ENCODE measurements around the gene AK2. TPM values are rescaled to one million over a fixed set of nuclear protein-coding genes. Genes with fewer than 3 reads are reported as not detected.

The AK2 gene
- total and polyA plus RNA-seq, 4 donors, result 34.2 to 181 (median 115) TPM

GRCh38 chr1:33009561-33009960 is 27.1 kb downstream of the AK2 start:
- Histone ChIP-seq H3K27ac (ENCODE audit: low read depth in 1 of 2, low read length in 2 of 2) (peak overlapping the region; percentile 43 to 48), H3K9me3 (ENCODE audit: control insufficient read depth in 4 of 4, low read length in 3 of 4) (no peaks in the 10 kb centered on the region), H3K36me3 (ENCODE audit: control insufficient read depth in 4 of 4, insufficient read depth in 3 of 4, low read depth in 1 of 4, low read length in 3 of 4) (peaks cover 3 to 27% (median 19%) of the 10 kb centered on the region in 4 donors), H3K9ac (ENCODE audit: low read depth in 1 of 2, low read length in 2 of 2) (no peak overlapping the region), H3K4me3 (ENCODE audit: low read depth in 1 of 3, low read length in 3 of 3) (no peak overlapping the region), H3K27me3 (ENCODE audit: control insufficient read depth in 4 of 4, insufficient read depth in 4 of 4, low read length in 3 of 4) (no peaks in the 10 kb centered on the region), H3K4me1 (ENCODE audit: control insufficient read depth in 4 of 4, insufficient read depth in 4 of 4, low read length in 3 of 4) (peaks cover 16 to 63% (median 46%) of the 10 kb centered on the region in 4 donors)
- TF ChIP-seq NR2F2 (IDR thresholded peaks at IDR 0.05), result peak; percentile 59
- TF ChIP-seq FOXA1 (IDR thresholded peaks at IDR 0.05), result no peak
- DNase-seq (ENCODE audit: low spot score), result peak; percentile 57
- 75% methylated on average over 1 of the region's 1 CpG for WGBS

DNA sequence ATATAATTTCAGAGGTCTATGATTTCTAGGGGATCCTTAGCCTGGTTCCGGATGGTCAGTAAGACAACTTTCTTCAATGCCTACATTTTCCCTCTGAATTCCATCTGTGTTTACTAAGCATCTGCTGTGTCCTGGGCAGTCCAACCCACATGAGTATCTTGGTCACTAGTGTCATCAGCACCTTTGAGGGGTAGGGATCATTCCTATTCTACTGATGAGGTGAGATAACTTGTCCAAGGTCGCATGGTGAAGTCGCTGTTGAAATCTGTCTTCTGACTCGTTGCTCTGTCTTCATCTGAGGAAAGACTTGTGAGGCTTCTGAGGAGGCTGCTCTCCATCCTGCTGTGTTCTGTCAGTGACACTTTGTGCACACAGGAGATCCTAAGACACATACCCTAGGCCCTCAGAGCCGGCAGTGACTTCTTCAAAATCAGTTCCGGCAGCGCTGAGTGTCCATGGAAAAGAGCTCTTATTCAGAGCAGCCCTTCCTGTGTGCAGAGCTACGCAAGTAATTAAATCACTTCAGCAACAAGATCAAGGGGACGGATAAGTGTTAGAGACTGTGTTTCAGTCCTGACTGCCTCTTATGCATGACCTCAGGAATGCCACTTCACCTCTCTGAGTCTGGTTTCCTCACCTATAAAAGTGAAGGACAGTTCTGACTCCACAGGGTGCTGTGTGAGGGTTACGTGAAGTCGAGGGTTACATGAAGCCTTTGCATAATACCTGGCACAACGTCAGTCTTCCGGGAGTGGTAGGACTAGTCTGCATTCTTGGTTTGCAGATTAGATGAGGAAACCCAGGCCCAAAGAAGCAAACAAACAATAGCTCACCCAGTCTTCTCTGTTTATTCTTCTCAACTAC is 28.4 kb downstream of the AK2 start:
- Histone ChIP-seq H3K27ac (ENCODE audit: low read depth in 1 of 2, low read length in 2 of 2) (peak overlapping the region in 1 of 2 donors; percentile 48), H3K27me3 (ENCODE audit: control insufficient read depth in 4 of 4, insufficient read depth in 4 of 4, low read length in 3 of 4) (no peaks in the 10 kb centered on the region), H3K9me3 (ENCODE audit: control insufficient read depth in 4 of 4, low read length in 3 of 4) (no peaks in the 10 kb centered on the region), H3K9ac (ENCODE audit: low read depth in 1 of 2, low read length in 2 of 2) (no peak overlapping the region), H3K4me1 (ENCODE audit: control insufficient read depth in 4 of 4, insufficient read depth in 4 of 4, low read length in 3 of 4) (peaks cover 14 to 54% (median 38%) of the 10 kb centered on the region in 4 donors), H3K36me3 (ENCODE audit: control insufficient read depth in 4 of 4, insufficient read depth in 3 of 4, low read depth in 1 of 4, low read length in 3 of 4) (peaks cover 3 to 21% (median 14%) of the 10 kb centered on the region in 4 donors), H3K4me3 (ENCODE audit: low read depth in 1 of 3, low read length in 3 of 3) (no peak overlapping the region)
- no peak for DNase-seq (ENCODE audit: low spot score)
- peak; percentile 70 to 77 for TF ChIP-seq RXRA (IDR thresholded peaks at IDR 0.05)
- TF ChIP-seq YY1 (IDR thresholded peaks at IDR 0.05), result peak; percentile 21
- peak; percentile 53 to 58 for TF ChIP-seq HNF4A (conservative IDR thresholded peaks at IDR 0.05)
- TF ChIP-seq RAD21 (IDR thresholded peaks at IDR 0.05), result peak; percentile 14 to 28
- no peak for TF ChIP-seq TAF1 (conservative IDR thresholded peaks at IDR 0.05)
- no peak for TF ChIP-seq FOXA2 (IDR thresholded peaks at IDR 0.05)
- TF ChIP-seq MAX (IDR thresholded peaks at IDR 0.05), result peak; percentile 51
- 73% methylated on average over 13 of the region's 13 CpGs for WGBS

DNA sequence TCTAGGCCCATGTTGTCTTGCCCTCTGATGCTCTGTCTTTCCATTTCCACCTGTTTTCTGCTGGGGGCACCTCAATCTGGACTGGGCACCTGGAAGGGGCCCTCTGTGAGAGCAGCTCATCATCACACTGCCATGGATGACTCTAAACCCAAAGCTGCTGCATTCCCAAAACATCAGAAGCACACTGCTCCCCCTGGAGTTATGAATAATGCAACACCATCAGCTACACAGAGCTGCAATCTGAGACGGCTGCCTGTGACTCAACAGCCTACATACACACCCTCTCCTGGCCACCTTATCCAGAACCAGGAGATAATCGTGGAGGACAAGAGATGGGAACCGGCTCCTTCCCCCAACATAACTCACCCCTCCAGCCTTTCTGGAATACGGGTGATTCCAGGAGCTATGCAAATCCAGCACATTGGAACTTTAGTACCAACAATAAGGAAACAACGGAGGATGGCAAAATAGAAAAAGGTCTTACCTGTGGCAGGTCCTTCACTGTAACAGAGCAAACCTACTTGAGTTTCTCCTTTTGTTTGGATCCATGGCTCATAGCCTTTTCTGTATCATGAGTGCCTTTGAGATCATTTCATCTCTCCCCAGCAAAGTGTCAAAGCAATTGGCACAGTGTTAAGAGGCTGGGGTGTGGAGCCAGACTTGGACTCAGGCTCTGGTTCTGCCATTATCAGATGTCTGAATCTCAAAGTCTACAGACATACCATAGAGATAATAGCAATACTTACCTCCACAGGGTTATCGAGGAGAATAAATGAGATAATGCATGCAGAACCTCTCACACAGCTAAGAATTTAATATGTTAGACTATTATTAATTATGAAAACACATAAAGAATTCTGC is 29.3 kb downstream of the AK2 start:
- TF ChIP-seq RAD21 (IDR thresholded peaks at IDR 0.05) (peak; percentile 53 to 61), YY1 (IDR thresholded peaks at IDR 0.05) (no peak)
- no peaks in the 10 kb centered on the region for H3K27me3 ChIP-seq (ENCODE audit: control insufficient read depth in 4 of 4, insufficient read depth in 4 of 4, low read length in 3 of 4)
- no peak for DNase-seq (ENCODE audit: low spot score)
- no peak overlapping the region for H3K4me3 ChIP-seq (ENCODE audit: low read depth in 1 of 3, low read length in 3 of 3)
- WGBS, result 74% methylated on average over 6 of the region's 6 CpGs
- no peak overlapping the region for H3K9ac ChIP-seq (ENCODE audit: low read depth in 1 of 2, low read length in 2 of 2)
- peaks cover 3 to 12% (median 8%) of the 10 kb centered on the region in 4 donors for H3K36me3 ChIP-seq (ENCODE audit: control insufficient read depth in 4 of 4, insufficient read depth in 3 of 4, low read depth in 1 of 4, low read length in 3 of 4)
- peaks cover 11 to 45% (median 33%) of the 10 kb centered on the region in 4 donors for H3K4me1 ChIP-seq (ENCODE audit: control insufficient read depth in 4 of 4, insufficient read depth in 4 of 4, low read length in 3 of 4)
- no peaks in the 10 kb centered on the region for H3K9me3 ChIP-seq (ENCODE audit: control insufficient read depth in 4 of 4, low read length in 3 of 4)
- no peak overlapping the region for H3K27ac ChIP-seq (ENCODE audit: low read depth in 1 of 2, low read length in 2 of 2)

DNA sequence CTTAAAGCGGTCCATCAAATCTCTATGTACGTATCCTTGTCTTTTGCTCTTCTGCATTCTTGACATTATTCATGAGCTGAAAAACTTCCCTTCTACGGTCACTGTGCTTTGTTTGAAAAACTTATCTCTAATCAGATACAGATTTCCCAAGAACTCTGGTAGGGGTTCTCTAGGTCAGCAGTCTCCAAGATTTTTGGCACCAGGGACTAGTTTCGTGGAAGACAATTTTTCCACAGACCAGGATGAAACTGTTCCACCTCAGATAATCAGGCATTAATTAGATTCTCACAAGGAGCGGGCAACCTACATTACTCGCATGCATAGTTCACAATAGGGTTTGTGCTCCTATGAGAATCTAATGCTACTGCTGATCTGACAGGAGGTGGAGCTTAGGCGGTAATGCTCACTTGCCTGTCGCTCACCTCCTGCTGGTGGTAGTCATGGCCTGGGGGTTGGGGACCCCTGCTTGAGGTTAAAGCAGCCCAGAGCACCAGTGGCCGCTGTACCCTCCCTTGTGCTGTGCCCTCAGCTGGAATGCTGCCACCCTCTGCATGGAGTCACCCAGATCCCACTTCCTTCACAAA is 30.8 kb downstream of the AK2 start:
- H3K9me3 ChIP-seq (ENCODE audit: control insufficient read depth in 4 of 4, low read length in 3 of 4), result no peaks in the 10 kb centered on the region
- peaks cover 10 to 41% (median 23%) of the 10 kb centered on the region in 4 donors for H3K4me1 ChIP-seq (ENCODE audit: control insufficient read depth in 4 of 4, insufficient read depth in 4 of 4, low read length in 3 of 4)
- H3K9ac ChIP-seq (ENCODE audit: low read depth in 1 of 2, low read length in 2 of 2), result no peak overlapping the region
- TF ChIP-seq RXRA (IDR thresholded peaks at IDR 0.05) (peak in 1 of 2 donors; percentile 20), FOXA1 (IDR thresholded peaks at IDR 0.05) (no peak), RAD21 (IDR thresholded peaks at IDR 0.05) (peak in 1 of 2 donors; percentile 14)
- TF ChIP-seq, protein P1, sequence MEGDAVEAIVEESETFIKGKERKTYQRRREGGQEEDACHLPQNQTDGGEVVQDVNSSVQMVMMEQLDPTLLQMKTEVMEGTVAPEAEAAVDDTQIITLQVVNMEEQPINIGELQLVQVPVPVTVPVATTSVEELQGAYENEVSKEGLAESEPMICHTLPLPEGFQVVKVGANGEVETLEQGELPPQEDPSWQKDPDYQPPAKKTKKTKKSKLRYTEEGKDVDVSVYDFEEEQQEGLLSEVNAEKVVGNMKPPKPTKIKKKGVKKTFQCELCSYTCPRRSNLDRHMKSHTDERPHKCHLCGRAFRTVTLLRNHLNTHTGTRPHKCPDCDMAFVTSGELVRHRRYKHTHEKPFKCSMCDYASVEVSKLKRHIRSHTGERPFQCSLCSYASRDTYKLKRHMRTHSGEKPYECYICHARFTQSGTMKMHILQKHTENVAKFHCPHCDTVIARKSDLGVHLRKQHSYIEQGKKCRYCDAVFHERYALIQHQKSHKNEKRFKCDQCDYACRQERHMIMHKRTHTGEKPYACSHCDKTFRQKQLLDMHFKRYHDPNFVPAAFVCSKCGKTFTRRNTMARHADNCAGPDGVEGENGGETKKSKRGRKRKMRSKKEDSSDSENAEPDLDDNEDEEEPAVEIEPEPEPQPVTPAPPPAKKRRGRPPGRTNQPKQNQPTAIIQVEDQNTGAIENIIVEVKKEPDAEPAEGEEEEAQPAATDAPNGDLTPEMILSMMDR (IDR thresholded peaks at IDR 0.05; ENCODE audit: low read depth, low read length, missing input control), result no peak
- DNase-seq (ENCODE audit: low spot score), result no peak
- no peak overlapping the region for H3K4me3 ChIP-seq (ENCODE audit: low read depth in 1 of 3, low read length in 3 of 3)
- H3K36me3 ChIP-seq (ENCODE audit: control insufficient read depth in 4 of 4, insufficient read depth in 3 of 4, low read depth in 1 of 4, low read length in 3 of 4), result peaks cover 3 to 12% (median 8%) of the 10 kb centered on the region in 4 donors
- peak overlapping the region in 1 of 2 donors; percentile 26 for H3K27ac ChIP-seq (ENCODE audit: low read depth in 1 of 2, low read length in 2 of 2)
- WGBS, result 64% methylated on average over 9 of the region's 9 CpGs
- H3K27me3 ChIP-seq (ENCODE audit: control insufficient read depth in 4 of 4, insufficient read depth in 4 of 4, low read length in 3 of 4), result no peaks in the 10 kb centered on the region
